Renal cortical epithelial cell (primary cell): ENCODE measurements around the gene EIF4E. TPM values are rescaled to one million over a fixed set of nuclear protein-coding genes. Genes with fewer than 3 reads are reported as not detected.
A peak's percentile ranks its signal among the peaks of the same experiment; 100 is the strongest.
"Not testable (repeated sequence)": the region's sequence is repeated elsewhere in the genome, so short reads cannot be mapped to it uniquely, and the experiment has no call there.

Experiments
- DNase-seq: peaks from one replicate; pipeline ENCODE4 v3.0.0-alpha.2; 2011; ENCODE audit warnings: low read depth
- total RNA-seq: library from RNA; depleted of rRNA; stranded (reverse); fragments of >200 nt; gene quantifications from 2 replicates; pipeline ENCODE4 v1.2.3, GENCODE V29; 2014

EIF4E gene
- total RNA-seq, result 286 and 311 TPM in 2 replicates

GRCh38 chr4:98928505-98929340, at the start of gene EIF4E:
TSS of gene EIF4E (minus strand) at chr4:98929133. CDS start at chr4:98929112, 21 bp downstream.
- peak; percentile 97 for DNase-seq

- no peak for DNase-seq
Observed at GRCh38 chr4:98977557-98977956, 48.6 kb upstream of the EIF4E start.

GRCh38 chr4:98976716-98977115, 47.8 kb upstream of the EIF4E start:
- DNase-seq, result no peak

GRCh38 chr4:98969878-98970785, 41.2 kb upstream of the EIF4E start:
- no peak for DNase-seq

- DNase-seq, result no peak
Observed at GRCh38 chr4:98967786-98968329, 38.9 kb upstream of the EIF4E start.

GRCh38 chr4:98966926-98967325, 38.0 kb upstream of the EIF4E start:
- DNase-seq, result no peak

- DNase-seq, result no peak
Observed at GRCh38 chr4:98963538-98964433, 34.9 kb upstream of the EIF4E start.

GRCh38 chr4:98961770-98962169, 32.8 kb upstream of the EIF4E start:
- DNase-seq, result no peak

GRCh38 chr4:98959411-98959810, 30.5 kb upstream of the EIF4E start:
- no peak for DNase-seq

GRCh38 chr4:98958065-98958464, 29.1 kb upstream of the EIF4E start:
- DNase-seq, result no peak

GRCh38 chr4:98955229-98955628, 26.3 kb upstream of the EIF4E start:
- DNase-seq, result no peak

GRCh38 chr4:98951710-98952109, 22.8 kb upstream of the EIF4E start:
- no peak for DNase-seq

GRCh38 chr4:98950925-98951324, 22.0 kb upstream of the EIF4E start:
- no peak for DNase-seq

GRCh38 chr4:98946359-98946758, 17.4 kb upstream of the EIF4E start:
- no peak for DNase-seq

GRCh38 chr4:98945297-98945850, 16.4 kb upstream of the EIF4E start:
- DNase-seq, result no peak

- peak; percentile 74 for DNase-seq
Observed at GRCh38 chr4:98939892-98940298, 11.0 kb upstream of the EIF4E start.

GRCh38 chr4:98939438-98939837, 10.5 kb upstream of the EIF4E start:
- DNase-seq, result no peak

- DNase-seq, result peak; percentile 27
Observed at GRCh38 chr4:98937986-98938720, 9.2 kb upstream of the EIF4E start.

- no peak for DNase-seq
Observed at GRCh38 chr4:98935633-98936032, 6.7 kb upstream of the EIF4E start.

GRCh38 chr4:98934851-98935250, 5.9 kb upstream of the EIF4E start:
- DNase-seq, result not testable (repeated sequence)
